ENCODE measurements around the gene ZFPL1.
A peak's percentile ranks its signal among the peaks of the same experiment; 100 is the strongest.

Gene ZFPL1

GRCh38 chr11:65096926-65097325, 12.9 kb downstream of the ZFPL1 start:
- H3K27ac ChIP-seq: peak overlapping the region; percentile 88
- TF ChIP-seq CTCF (conservative IDR thresholded peaks at IDR 0.05): no peak
- TF ChIP-seq ZFX (IDR thresholded peaks at IDR 0.05): no peak

GRCh38 chr11:65100674-65101350, 16.8 kb downstream of the ZFPL1 start:
- no peak; the same call in 1 of the 2 replicates for TF ChIP-seq CTCF (conservative IDR thresholded peaks at IDR 0.05)
- no peak for TF ChIP-seq ZFX (IDR thresholded peaks at IDR 0.05)
- peak overlapping the region; percentile 85; the same call in 1 of the 2 replicates for H3K27ac ChIP-seq

- H3K27ac ChIP-seq: peak overlapping the region; percentile 85
- TF ChIP-seq CTCF (conservative IDR thresholded peaks at IDR 0.05) (no peak), ZFX (IDR thresholded peaks at IDR 0.05) (no peak)
Observed at GRCh38 chr11:65102142-65103095, 18.4 kb downstream of the ZFPL1 start.

GRCh38 chr11:65103476-65103875, 19.5 kb downstream of the ZFPL1 start:
- TF ChIP-seq CTCF (conservative IDR thresholded peaks at IDR 0.05) (no peak), ZFX (IDR thresholded peaks at IDR 0.05) (no peak)
- H3K27ac ChIP-seq: peak overlapping the region; percentile 85

- TF ChIP-seq CTCF (conservative IDR thresholded peaks at IDR 0.05) (no peak), ZFX (IDR thresholded peaks at IDR 0.05) (no peak)
Observed at GRCh38 chr11:65104628-65105027, 20.6 kb downstream of the ZFPL1 start.

GRCh38 chr11:65107078-65107477, 23.1 kb downstream of the ZFPL1 start:
- peak overlapping the region; percentile 96; the same call in 1 of the 2 replicates for H3K27ac ChIP-seq
- TF ChIP-seq ZFX (IDR thresholded peaks at IDR 0.05) (no peak), CTCF (conservative IDR thresholded peaks at IDR 0.05) (no peak)

More at GRCh38 chr11:65104628-65105027, 20.6 kb downstream of the ZFPL1 start:
- H3K27ac ChIP-seq: peak overlapping the region; percentile 78

Measured in C4-2B (cell line).